GM19351 (cell line): ENCODE data around the gene NUP107.

Source experiments
- ATAC-seq: cut with Tn5 transposase; IDR thresholded peaks from one replicate; pipeline ENCODE4 v1.9.1; 2021; ENCODE audit warnings: mild to moderate bottlenecking, moderate library complexity; ENCODE audit not compliant: unreplicated experiment

Gene NUP107

GRCh38 chr12:68771223-68771925, 84.6 kb downstream of the NUP107 start:
- no peak for ATAC-seq

DNA sequence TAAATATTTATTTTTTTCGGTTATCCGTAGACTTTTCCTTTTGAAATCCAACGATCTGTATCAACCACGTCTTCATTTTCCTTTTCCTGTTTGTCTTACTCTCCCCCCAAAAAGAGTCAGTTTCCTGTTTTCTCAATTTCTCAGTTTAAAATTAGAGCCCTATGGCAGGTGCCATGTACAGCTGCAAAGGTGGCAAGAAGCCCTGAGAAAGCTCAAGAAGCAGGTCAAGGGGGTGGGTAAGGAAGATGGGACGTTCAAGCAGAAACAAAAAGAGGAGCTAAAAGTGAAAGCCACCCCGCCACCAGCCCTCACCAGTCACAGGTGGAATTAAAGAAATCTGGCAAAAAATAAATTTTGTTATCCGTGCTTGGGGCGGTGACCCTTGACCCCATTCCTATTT, 85.9 kb downstream of the NUP107 start:
- no peak for ATAC-seq

DNA sequence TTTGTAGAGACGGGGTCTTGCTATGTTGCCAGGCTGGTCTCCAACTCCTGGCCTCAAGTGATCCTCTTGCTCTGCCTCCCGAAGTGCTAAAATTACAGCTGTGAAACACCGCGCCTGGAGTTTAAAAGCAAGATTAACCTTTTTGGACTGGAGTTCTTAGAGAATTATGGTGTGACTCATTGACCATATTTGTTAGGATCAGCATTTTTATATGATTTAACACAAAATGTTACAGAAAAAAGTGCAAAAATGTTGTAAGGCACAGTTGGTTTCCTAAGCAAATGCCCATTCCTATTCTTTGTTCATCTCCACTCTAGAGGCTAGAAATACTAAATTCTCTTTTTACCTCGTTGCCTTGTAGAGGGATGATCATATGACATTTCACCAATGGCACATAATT, 86.8 kb downstream of the NUP107 start:
- ATAC-seq: no peak

DNA sequence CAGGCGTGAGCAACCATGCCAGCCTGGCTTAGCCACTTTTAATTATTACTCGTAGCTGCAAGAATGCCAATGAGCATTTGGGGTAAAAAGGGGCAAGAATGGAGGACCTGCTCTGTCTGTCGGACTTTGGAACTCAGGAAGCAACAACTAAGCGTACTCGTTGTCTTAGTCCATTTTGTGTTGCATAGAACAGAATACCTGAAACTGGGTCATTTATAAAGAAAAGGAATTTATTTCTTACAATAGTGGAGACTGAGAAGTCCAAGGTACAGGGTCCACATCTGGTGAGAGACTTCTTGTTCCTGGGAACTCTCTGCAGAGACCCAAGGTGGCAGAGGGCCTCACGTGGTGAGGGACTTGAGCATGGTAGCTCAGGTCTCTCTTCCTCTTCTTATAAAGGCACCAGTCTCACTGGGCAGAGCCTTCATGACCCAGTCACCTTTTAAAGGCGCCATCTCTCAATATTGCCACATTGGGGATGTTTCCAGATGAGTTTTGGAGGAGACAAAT, 88.4 kb downstream of the NUP107 start:
- no peak for ATAC-seq

DNA sequence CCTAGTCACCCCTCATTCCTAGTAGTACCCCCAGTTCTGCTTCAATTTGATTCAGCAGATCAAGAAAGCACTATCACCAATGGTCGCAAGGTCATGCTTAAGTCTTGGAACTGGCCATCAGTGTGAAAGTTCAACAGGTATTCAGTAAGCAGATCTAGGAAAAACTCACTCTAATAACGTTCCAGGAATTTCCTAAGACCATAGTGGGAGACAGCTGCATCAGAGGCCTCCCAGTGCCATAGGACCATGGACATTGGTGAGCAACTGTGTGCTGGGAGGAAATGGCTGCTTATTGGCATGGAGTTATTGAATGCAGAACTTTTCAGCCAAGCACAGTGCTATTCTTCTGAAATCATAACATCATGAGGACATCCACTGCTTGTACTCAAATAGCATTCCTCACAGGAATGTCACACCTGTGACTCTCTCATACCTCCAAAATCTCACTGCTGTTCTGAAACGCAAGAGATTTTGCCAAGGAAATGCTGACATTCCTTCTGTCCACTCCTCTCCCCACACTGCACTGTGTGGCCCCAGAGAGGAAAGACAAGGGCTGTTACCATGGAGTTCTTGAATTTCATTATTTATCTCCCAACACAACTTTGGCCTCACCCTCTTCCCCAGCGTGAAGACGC, 90.3 kb downstream of the NUP107 start:
- ATAC-seq: no peak

- no peak for ATAC-seq
Measured at GRCh38 chr12:68779280-68779679, 92.5 kb downstream of the NUP107 start.

DNA sequence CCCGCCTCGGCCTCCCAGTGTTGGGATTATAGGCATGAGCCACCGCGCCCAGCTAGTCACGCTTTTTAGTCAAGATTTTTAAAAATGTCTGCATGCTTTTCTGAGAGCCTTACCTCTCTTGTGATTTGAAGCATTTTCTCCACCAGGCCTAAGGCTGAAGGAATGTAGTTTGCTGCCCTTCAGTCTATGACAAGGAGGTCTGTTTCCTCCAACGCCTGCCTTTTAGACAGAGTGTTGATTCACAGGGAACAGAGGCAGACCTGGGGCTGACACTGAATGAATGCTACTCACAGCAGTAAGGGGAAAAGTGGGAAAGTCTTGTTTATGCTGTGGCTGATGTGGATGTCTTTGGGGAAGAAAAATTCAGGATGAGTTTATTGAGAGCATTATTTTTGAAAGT, 94.0 kb downstream of the NUP107 start:
- ATAC-seq: no peak

GRCh38 chr12:68781728-68782127, 95.0 kb downstream of the NUP107 start:
- ATAC-seq: no peak

DNA sequence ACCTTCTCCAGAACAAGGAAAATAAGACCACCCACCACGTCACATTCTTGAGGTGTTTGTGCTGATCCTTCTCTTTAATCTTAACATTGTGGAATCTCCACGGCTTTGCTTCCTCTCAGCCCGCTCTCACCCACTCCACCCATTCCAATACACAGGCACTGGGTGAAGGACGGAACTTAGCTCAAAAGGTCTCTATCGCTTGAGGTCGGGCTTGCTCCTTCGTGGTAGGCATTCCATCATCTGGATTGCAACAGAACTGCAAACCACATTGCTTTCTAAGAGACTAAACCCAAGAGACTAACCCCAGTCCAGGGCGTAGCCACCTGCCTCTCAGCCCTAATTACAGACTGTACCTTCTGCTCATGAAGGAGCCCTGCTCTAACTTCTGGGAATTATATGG, 97.2 kb downstream of the NUP107 start:
- ATAC-seq: no peak

GRCh38 chr12:68785358-68785757, 98.6 kb downstream of the NUP107 start:
- no peak for ATAC-seq

- no peak for ATAC-seq
Measured at GRCh38 chr12:68785823-68786222, 99.0 kb downstream of the NUP107 start.

DNA sequence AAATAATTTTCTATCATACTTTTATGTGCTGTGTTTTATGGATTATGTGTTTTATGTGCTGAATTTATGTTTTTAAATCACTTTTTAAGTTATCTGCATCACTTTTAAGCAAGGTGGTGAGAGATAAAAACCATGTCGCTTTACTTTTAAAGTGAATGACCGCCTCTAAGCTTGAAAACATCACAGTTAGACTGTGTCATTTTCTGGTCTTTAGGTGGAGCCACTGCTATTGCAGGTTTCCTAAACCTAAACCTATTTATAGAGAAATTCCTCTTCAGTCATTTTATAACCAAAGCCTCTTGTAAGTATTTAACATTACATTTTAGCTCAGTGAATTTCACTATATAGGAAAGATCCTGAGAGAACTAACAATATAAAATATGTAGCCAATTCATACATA, 100.2 kb downstream of the NUP107 start:
- no peak for ATAC-seq

- ATAC-seq: no peak
Measured at GRCh38 chr12:68788554-68789143, 101.9 kb downstream of the NUP107 start.

- ATAC-seq: no peak
Measured at GRCh38 chr12:68789144-68789878, 102.5 kb downstream of the NUP107 start.

GRCh38 chr12:68790081-68790951, 103.5 kb downstream of the NUP107 start:
- no peak for ATAC-seq

GRCh38 chr12:68790952-68791234, 104.1 kb downstream of the NUP107 start:
- no peak for ATAC-seq

- no peak for ATAC-seq
Measured at GRCh38 chr12:68791897-68792481, 105.2 kb downstream of the NUP107 start.

GRCh38 chr12:68792952-68793351, 106.2 kb downstream of the NUP107 start:
- peak; percentile 96 for ATAC-seq

- no peak for ATAC-seq
Measured at GRCh38 chr12:68793436-68793835, 106.7 kb downstream of the NUP107 start.

GRCh38 chr12:68793975-68794652, 107.3 kb downstream of the NUP107 start:
- ATAC-seq: no peak
